HG03571 (cell line): Measurements from ENCODE around the gene MYH6.
"Not testable (repeated sequence)": the region's sequence is repeated elsewhere in the genome, so short reads cannot be mapped to it uniquely, and the experiment has no call there.

Source experiments
- ATAC-seq: cut with Tn5 transposase; IDR thresholded peaks from one replicate; pipeline ENCODE4 v1.9.1; 2021; ENCODE audit not compliant: unreplicated experiment

Gene MYH6

GRCh38 chr14:23399591-23399990, 8.5 kb downstream of the MYH6 start:
- no peak for ATAC-seq

- ATAC-seq = no peak
Observed at GRCh38 chr14:23399136-23399535, 8.9 kb downstream of the MYH6 start.

- no peak for ATAC-seq
Observed at GRCh38 chr14:23398348-23398747, 9.7 kb downstream of the MYH6 start.

GRCh38 chr14:23396781-23397407, 11.2 kb downstream of the MYH6 start:
- ATAC-seq = no peak

DNA sequence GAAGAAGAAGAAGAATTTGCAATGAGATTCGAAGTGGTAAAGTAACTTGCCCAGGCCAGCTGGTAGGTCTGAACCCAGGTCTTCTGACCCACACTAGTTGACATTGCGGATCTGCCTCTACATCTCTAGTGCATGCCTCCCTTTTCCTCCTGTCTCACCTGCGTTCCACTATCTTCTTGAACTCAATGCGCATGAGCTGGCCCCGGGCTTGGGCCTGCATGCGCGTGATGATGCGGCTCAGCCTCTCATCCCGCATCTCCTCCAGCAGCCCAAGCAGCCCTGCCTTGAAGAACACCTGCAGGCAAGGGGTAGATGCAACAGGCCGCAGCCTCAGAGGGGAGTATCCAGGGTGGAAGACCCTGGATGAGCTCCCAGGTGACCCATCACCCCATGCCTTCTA, 11.9 kb downstream of the MYH6 start:
- ATAC-seq = no peak

DNA sequence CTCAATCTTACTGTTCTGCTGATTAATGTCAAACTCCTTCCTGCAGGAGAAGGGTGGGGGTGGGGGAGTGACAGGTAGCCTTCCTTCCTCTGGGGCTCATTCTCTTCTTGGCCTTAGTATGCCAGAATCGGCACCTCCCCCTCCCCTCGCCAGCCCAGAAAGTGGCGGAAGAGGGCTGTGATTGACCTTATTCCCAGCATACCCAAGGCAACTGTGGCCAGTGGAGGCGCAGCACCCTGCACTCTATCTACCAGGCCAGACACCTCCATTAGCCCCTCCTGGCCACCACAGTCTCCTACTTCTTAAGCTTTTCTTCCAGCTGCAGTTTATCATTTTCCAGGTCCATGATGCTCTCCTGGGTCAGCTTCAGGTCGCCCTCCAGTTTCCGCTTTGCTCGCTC, 15.5 kb downstream of the MYH6 start:
- ATAC-seq = no peak

GRCh38 chr14:23389871-23390270, 18.2 kb downstream of the MYH6 start:
- not testable (repeated sequence) for ATAC-seq

- ATAC-seq = no peak
Observed at GRCh38 chr14:23389396-23389795, 18.7 kb downstream of the MYH6 start.

DNA sequence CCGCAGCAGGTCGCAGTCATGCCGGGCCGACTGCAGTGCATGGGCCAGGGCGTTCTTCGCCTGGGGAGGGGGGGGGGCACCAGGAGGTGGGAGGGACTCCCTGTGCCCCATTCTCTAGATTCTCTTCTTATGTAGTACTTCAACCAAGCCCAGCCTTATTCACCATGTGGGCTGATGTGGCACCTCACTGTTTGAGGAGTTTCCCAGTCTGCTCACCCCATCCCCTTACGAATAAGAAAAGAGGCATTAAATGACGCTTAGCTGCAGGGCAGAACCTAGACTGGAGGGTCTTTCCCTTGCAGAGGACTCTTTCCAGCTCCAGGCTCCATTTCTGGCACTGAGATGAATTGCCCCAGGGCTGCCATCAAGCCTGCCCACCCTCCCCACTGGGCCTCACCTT, 19.1 kb downstream of the MYH6 start:
- ATAC-seq = no peak

GRCh38 chr14:23387916-23388882, 19.9 kb downstream of the MYH6 start:
- ATAC-seq = no peak

DNA sequence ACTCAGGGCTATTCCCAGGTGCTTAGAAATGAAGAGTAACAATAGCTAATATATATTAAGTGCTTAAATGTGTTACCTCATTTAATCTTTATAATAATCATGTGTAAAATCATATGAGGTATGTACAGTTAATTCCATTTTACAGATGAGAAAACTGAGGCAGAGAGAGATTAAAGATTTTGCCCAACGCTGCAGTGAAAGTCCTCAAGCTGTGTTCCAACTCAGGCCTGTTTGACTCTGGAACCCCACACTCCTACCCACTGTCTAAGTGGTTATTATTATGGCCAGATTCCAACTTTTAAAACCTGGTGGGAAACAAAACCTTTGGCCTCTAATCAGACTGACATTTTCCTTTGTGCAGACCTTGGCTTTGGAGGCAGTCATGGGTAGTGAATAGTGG, 21.1 kb downstream of the MYH6 start:
- no peak for ATAC-seq

DNA sequence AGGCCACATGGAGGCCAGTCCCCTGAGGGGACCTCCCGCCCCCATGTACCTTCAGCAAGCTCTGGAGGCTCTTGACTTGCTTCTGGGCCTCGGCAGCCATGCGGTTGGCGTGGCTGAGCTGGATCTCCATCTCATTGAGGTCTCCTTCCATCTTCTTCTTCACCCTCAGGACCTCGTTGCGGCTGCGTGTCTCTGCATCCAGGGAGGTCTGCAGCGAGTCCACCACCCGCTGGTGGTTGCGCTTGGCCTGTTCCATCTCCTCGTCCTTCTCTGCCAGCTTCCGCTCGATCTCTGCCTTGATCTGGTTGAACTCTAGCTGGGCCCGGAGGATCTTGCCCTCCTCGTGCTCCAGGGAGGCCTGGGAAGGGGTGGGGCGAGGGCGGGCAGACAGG, 21.8 kb downstream of the MYH6 start:
- not testable (repeated sequence) for ATAC-seq

DNA sequence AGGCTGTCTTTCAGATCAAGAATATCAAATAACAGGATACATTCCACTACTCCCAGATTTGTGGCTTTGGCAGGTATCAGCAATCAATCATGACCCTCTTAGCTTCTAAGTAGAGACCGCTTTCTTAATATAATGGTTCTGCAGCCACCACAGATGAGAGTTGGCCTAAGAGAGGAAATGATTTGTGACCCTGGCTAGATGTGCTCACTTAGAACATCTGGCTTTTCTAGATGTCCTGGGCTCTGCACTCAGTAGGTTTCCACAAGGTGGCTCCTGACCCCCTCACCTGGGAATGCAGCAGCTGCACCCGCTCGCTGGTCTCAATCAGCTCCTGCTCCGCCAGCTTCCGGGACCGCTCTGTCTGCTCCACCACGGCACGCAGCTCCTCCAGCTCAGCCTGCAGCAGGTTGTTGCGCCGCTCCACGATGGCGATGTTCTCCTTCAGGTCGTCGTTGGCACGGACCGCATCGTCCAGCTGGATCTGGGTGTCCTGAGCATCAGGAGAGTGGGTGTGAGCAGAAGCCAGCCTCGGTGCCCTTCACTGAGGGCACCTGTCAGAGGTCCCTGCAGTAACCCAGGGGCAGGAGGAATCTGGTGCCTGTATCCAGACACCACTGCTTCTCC, 22.3 kb downstream of the MYH6 start:
- no peak for ATAC-seq

DNA sequence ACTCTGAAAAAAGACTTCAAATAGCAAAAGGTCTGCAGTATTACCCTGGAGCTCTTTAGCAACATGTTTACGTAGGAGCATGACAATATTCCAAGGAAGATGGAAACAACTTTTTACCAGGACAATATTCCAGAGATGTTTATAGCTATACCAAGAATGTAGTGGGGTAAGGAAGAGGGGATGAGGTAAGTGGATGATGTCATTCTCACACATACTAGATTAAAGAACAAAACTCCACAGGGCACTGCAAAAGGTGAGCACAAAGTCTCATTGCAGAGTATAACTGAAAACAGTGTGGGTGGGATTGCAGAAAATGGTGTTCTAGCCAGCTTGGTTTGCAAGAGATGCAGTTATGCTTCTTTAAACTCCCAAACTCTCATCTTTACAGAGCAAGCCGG, 22.8 kb downstream of the MYH6 start:
- ATAC-seq = no peak

GRCh38 chr14:23384364-23385080, 23.6 kb downstream of the MYH6 start:
- ATAC-seq = no peak

DNA sequence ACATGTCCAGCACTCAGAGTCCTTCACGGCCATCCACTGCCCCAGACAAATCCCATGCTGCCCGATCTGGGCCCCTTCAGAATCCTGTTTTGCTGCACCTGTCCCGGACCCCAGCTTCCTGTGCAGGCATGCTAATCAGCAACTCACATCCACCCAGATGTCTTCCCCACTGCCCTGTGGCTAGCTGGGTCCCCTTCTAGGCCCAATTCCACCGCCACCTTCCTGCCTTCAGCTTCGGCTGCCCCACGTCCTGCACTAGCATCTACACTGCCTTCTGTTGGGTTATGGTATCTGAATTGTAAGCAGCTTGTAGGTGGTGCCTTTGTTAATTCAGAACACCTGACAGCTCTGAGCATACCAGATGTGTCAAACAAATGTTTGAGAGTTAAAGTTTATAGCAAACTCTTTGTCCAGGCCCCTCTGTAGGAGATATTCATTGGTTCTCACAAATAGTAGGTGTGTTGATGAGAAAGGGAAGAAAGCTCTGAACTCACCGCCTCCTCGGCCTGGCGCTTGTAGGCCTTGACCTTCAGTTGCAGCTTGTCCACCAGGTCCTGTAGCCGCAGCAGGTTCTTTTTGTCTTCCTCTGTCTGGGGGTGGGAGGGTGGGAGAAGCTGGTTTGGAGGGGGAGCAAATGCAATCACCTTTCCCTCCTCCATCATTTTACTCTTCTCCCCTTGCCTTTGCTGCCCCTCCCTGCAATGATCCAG, 25.2 kb downstream of the MYH6 start:
- ATAC-seq = no peak

DNA sequence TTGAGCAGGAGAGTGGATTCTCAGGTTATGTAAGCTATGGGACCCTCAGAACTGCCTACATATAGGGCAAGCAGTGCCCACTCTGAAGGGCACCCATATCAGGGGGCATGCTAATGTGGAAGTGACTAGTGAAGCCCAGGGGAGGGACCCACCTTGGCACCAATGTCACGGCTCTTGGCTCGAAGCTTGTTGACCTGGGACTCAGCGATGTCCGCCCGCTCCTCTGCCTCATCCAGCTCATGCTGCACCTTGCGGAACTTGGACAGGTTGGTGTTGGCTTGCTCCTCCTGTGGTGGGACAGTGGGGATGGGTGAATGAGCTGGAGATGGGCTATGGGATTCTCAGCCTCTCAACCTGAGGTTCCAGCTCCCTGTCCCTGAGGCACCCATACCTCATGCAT, 25.8 kb downstream of the MYH6 start:
- ATAC-seq = no peak

DNA sequence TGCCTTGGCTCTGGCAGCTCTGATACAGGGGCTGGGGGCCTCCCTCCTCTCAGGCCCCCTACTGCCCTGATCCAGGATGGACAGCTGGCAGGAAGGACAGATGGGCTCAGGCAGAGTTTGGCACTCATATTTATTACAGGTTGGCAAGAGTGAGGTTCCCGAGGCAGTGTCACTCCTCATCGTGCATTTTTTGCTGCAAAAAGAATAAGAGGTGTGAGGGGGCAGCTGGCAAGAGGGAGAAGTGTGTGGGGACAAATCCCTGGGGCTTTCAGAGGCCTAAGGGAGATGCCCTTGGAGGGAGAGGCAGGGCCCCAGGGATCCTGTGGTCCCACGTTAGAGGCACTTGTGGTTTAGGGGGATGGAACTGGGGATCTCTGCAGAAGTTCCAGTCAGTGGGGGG, 26.2 kb downstream of the MYH6 start:
- ATAC-seq = no peak

DNA sequence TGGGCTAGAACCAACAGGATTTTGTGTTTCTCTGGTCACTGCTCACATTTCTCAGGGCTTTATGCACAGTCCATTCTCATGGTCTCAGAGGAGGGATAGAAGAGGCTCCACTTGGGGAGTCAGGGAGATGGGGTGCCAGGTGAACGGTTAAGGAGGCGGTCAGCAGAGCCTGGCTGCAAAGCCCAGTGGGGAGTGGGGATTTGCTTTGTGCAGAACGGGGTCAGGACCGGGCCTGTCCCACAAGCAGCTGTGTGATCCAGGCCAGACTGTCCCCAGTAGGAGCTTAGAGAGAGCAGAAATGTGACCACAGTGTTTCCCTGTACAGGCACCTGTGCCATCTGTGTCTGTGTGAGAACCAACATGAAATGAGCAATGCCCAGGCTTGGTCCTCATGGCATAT, 27.1 kb downstream of the MYH6 start:
- no peak for ATAC-seq

- ATAC-seq = no peak
Observed at GRCh38 chr14:23380197-23380914, 27.7 kb downstream of the MYH6 start.
